ENCODE data around the gene GABRR1. TPM values are rescaled to one million over a fixed set of nuclear protein-coding genes. Genes with fewer than 3 reads are reported as not detected.

Gene GABRR1
- total RNA-seq, 4 donors from 2014 or later: 0.14 TPM; not detected in 3

DNA sequence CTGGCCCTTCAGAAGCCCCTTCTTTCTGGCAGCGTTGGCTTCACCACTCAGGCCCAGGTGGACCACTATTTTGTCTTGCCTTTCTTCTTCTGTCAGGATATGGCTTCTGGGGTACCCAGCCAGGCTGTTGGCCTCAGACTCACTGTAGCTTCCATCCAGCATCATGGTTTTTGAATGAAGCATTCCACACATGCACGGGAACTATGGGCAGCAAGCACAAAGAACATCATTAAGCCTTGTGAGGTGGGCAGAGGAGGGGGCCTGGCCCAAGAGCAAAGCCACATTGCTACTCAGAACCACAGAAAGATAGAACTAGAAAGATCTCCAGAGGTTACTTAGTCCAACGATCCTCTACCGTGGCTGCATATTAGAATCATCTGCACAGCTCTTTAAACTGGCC lies 40.6 kb upstream of the GABRR1 start:
- TF ChIP-seq POLR2AphosphoS5 (IDR thresholded peaks at IDR 0.05): no peak
- TF ChIP-seq POLR2A (IDR thresholded peaks at IDR 0.05): no peak
- TF ChIP-seq, protein P1, sequence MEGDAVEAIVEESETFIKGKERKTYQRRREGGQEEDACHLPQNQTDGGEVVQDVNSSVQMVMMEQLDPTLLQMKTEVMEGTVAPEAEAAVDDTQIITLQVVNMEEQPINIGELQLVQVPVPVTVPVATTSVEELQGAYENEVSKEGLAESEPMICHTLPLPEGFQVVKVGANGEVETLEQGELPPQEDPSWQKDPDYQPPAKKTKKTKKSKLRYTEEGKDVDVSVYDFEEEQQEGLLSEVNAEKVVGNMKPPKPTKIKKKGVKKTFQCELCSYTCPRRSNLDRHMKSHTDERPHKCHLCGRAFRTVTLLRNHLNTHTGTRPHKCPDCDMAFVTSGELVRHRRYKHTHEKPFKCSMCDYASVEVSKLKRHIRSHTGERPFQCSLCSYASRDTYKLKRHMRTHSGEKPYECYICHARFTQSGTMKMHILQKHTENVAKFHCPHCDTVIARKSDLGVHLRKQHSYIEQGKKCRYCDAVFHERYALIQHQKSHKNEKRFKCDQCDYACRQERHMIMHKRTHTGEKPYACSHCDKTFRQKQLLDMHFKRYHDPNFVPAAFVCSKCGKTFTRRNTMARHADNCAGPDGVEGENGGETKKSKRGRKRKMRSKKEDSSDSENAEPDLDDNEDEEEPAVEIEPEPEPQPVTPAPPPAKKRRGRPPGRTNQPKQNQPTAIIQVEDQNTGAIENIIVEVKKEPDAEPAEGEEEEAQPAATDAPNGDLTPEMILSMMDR (IDR thresholded peaks at IDR 0.05): no peak
- TF ChIP-seq EP300 (IDR thresholded peaks at IDR 0.05; ENCODE audit: low read depth): no peak
- in situ Hi-C loops (cut with MboI; ENCODE audit: low pct_ligation_motif_present in 1 of 4, low pct_unique_long_range_greater_than_20kb in 1 of 4, low sequenced_read_pairs in 3 of 4): no loop called here
- Histone ChIP-seq H3K36me3 (no peaks in the 10 kb centered on the region), H3K27me3 (no peaks in the 10 kb centered on the region), H3K4me1 (peaks cover 0 to 10% (median 2%) of the 10 kb centered on the region in 4 donors), H3K4me3 (no peak overlapping the region), H3K9me3 (no peaks in the 10 kb centered on the region), H3K27ac (no peak overlapping the region)
- DNase-seq: no peak
- intact Hi-C loops (cut with DNase I; ENCODE audit: low total_unique reads): no loop called here
- 78 to 86% methylated on average over 4 of the region's 4 CpGs for WGBS, 2 donors (ENCODE audit: low coverage in 1 of 2)

DNA sequence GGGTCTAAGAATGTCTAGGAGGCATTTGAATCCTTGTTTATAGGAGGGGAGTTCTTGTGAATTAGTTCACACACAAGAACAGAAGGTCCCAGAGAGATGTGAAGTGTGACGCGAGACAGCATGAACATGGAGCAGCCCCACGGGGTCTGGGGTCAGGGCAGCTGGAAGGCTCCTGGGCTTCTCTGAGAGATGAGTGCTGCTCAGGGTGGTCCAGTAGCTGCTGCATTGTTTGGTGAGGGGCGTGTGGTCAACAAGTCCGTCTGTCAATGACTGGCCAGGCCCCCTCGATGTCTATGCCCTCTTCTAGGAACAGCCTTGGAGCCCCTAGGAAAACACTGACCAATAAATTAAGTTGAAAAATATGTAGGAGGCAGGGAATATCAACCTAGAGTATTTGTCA lies 40.2 kb upstream of the GABRR1 start:
- Histone ChIP-seq H3K4me3 (no peak overlapping the region), H3K27me3 (no peaks in the 10 kb centered on the region), H3K4me1 (peaks cover 0 to 13% (median 3%) of the 10 kb centered on the region in 4 donors), H3K27ac (no peak overlapping the region), H3K9me3 (no peaks in the 10 kb centered on the region), H3K36me3 (no peaks in the 10 kb centered on the region)
- intact Hi-C loops (cut with DNase I; ENCODE audit: low total_unique reads): no loop called here
- 90% methylated on average over 6 of the region's 6 CpGs; no CpG with 5 or more reads in 1 of the 2 donors for WGBS, 2 donors (ENCODE audit: low coverage in 1 of 2)
- in situ Hi-C loops (cut with MboI; ENCODE audit: low pct_ligation_motif_present in 1 of 4, low pct_unique_long_range_greater_than_20kb in 1 of 4, low sequenced_read_pairs in 3 of 4): no loop called here
- DNase-seq: no peak
- no peak for TF ChIP-seq EP300 (IDR thresholded peaks at IDR 0.05; ENCODE audit: low read depth)
- no peak for TF ChIP-seq POLR2A (IDR thresholded peaks at IDR 0.05)
- no peak for TF ChIP-seq POLR2AphosphoS5 (IDR thresholded peaks at IDR 0.05)
- TF ChIP-seq, protein P1 (IDR thresholded peaks at IDR 0.05): no peak

DNA sequence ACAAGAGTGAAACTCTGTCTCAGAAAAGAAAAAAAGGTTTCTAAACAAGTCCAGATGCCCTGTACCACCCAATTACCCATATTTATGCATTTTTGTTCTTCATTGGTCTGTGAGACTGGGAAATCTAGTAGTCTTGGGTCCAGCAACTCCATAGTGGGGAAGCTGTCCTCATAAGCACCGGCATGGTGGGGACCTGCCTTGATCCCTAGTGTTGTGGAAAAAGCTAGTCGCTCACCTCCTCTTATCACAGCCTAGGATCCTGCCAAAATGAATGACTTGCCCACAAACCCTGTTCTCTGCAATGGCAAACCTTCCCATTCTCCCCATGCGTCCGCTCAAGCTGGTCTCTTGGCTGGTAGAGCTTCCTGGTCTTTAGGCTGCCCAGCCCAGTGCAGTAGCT lies 38.3 kb upstream of the GABRR1 start:
- Histone ChIP-seq H3K27ac (no peak overlapping the region), H3K9me3 (no peaks in the 10 kb centered on the region), H3K4me1 (peaks cover 0 to 9% (median 1%) of the 10 kb centered on the region in 4 donors), H3K36me3 (no peaks in the 10 kb centered on the region), H3K27me3 (no peaks in the 10 kb centered on the region), H3K4me3 (no peak overlapping the region)
- TF ChIP-seq, protein P1 (IDR thresholded peaks at IDR 0.05): no peak
- TF ChIP-seq POLR2AphosphoS5 (IDR thresholded peaks at IDR 0.05) (no peak), POLR2A (IDR thresholded peaks at IDR 0.05) (no peak), EP300 (IDR thresholded peaks at IDR 0.05; ENCODE audit: low read depth) (no peak)
- in situ Hi-C loops (cut with MboI; ENCODE audit: low pct_ligation_motif_present in 1 of 4, low pct_unique_long_range_greater_than_20kb in 1 of 4, low sequenced_read_pairs in 3 of 4): no loop called here
- no peak for DNase-seq
- 98% methylated on average over 4 of the region's 4 CpGs; no CpG with 5 or more reads in 1 of the 2 donors for WGBS, 2 donors (ENCODE audit: low coverage in 1 of 2)
- intact Hi-C loops (cut with DNase I; ENCODE audit: low total_unique reads): no loop called here

DNA sequence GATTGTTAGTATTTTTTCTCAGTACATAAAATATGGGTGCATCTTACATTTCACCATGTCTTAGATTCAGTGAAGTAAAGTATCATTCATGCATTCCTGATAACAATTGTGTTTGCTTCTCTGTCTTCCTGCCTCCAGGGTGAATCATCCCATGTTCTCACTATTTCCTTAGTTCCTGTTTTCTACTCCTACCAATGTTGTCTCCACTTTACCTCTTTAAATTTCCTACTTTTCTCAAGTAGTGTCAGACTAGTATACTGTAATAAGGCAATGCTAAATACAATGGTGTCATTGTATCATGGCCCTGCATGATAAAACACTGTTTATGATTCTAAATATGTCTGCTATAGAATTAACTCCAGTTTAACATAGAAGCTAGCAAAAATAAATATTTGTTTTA lies 37.4 kb upstream of the GABRR1 start:
- DNase-seq: no peak
- in situ Hi-C loops (cut with MboI; ENCODE audit: low pct_ligation_motif_present in 1 of 4, low pct_unique_long_range_greater_than_20kb in 1 of 4, low sequenced_read_pairs in 3 of 4) (no loop called here), intact Hi-C loops (cut with DNase I; ENCODE audit: low total_unique reads) (no loop called here)
- Histone ChIP-seq H3K4me1 (peaks cover 0 to 9% (median 1%) of the 10 kb centered on the region in 4 donors), H3K36me3 (no peaks in the 10 kb centered on the region), H3K9me3 (no peaks in the 10 kb centered on the region), H3K27me3 (no peaks in the 10 kb centered on the region), H3K4me3 (no peak overlapping the region), H3K27ac (no peak overlapping the region)
- TF ChIP-seq EP300 (IDR thresholded peaks at IDR 0.05; ENCODE audit: low read depth): no peak
- no peak for TF ChIP-seq POLR2A (IDR thresholded peaks at IDR 0.05)
- TF ChIP-seq POLR2AphosphoS5 (IDR thresholded peaks at IDR 0.05): no peak
- TF ChIP-seq, protein P1 (IDR thresholded peaks at IDR 0.05): no peak
